NCI-H526 (cell line): ENCODE data around the gene EI24.

Source experiments
- DNase-seq, 2 experiments: peaks; one replicate each; lab custom pipeline; 2025; lab: John Stamatoyannopoulos, UW

The EI24 gene

DNA sequence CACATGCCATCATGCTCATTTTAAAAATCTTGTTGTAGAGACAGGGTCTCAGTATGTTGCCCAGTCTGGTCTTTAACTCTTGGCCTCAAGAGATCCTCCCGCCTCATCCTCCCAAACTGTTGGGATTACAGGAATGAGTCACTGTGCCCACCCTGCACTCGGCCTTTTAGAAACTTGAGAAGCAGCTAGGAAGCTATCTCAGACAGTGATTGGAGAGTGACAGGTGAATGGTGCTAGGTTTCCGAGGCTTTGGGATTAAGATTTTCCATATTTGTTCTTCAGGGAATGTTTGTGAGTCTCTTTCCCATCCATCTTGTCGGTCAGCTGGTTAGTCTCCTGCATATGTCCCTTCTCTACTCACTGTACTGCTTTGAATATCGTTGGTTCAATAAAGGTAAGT is 10.5 kb downstream of the EI24 start:
- DNase-seq: no peak

DNA sequence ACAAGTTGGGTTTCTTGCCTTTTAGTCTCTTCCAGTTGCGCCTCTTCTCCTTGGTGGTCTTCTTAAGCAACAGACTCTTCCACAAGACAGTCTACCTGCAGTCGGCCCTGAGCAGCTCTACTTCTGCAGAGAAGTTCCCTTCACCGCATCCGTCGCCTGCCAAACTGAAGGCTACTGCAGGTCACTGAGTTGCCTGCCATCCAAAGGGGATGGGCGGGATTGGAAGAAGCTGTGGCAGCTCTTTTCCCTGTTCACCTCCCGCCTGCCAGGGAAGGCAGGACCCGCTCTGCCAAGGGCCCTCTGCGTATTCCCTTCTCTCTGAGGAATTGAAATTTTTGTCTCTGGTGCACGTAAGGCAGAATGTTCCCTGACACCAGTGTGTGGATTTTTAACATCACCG is 14.2 kb downstream of the EI24 start:
- DNase-seq: no peak

DNA sequence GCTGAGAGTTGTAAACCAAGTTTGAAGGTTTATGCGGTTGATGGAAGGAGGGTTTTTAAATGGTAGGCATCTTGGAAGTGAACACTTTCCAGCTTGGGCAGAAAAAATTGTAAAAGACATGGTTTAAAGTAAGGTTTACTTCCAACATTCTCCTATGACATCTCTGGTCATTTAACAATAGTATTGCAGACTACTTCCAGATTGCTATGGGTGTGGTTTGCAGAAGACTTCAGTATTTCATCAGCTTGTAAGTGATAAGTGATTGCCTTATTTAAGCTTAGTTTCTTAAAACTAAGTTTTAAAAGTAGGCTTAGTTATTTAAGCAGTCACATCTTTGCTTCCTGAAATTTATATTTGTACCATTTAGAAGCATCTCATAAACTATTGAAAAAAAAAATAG is 16.2 kb downstream of the EI24 start:
- no peak for DNase-seq

GRCh38 chr11:125586623-125587022 is 17.3 kb downstream of the EI24 start:
- DNase-seq: no peak

DNA sequence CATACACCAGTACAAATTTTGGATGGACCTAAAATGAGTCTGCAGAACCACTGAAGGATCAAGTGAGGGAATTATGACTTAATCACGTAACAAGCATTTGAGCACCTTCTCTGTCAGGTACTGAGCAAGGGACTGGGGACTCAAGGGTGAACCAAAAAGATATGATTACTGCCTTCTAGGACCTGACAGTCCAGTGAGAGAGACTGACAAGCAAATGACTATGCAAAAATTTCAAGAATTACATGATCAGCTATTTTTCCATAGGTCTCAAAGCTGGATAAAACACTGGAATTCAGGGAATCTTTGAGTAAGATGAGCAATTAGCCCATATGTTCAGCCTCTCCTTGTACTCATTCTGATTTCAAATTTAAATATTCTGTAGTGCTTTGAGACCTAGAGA is 18.2 kb downstream of the EI24 start:
- DNase-seq: no peak

- no peak for DNase-seq
These were observed 19.2 kb downstream of the EI24 start for GRCh38 chr11:125588505-125588904.

DNA sequence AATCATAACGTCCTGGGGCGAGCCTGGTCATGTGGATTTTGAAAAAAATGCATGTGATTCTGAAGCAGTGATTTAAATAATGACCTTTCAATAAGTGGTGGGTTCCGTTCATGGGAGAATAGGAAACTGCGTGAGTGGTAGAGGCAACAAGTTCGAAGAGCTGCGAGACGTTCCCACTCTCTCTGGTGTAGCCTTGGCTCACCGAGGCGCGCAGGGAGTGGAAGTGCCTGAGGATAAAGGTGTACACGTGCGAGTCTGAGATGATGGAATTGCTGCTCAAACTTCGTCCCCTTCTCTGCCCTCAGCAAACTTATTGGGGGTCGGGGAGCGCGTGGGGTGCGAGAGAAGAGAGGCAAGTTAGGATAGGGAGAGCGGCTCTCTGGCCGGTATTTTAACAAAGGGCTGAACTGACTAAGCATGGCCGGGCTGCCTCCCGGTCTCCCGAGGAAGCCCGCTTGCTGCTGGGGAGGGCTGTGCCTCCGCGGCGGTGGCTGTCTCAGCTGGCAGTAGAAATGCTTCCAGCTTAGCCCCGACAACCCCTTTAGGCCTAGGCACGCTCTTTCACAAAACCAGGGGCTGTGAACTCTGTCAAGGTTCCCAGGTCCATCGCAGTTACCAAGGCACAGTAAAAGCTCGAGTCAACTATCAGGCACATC is 22.5 kb downstream of the EI24 start:
- peak in 1 of 2 experiments; percentile 85 for DNase-seq

DNA sequence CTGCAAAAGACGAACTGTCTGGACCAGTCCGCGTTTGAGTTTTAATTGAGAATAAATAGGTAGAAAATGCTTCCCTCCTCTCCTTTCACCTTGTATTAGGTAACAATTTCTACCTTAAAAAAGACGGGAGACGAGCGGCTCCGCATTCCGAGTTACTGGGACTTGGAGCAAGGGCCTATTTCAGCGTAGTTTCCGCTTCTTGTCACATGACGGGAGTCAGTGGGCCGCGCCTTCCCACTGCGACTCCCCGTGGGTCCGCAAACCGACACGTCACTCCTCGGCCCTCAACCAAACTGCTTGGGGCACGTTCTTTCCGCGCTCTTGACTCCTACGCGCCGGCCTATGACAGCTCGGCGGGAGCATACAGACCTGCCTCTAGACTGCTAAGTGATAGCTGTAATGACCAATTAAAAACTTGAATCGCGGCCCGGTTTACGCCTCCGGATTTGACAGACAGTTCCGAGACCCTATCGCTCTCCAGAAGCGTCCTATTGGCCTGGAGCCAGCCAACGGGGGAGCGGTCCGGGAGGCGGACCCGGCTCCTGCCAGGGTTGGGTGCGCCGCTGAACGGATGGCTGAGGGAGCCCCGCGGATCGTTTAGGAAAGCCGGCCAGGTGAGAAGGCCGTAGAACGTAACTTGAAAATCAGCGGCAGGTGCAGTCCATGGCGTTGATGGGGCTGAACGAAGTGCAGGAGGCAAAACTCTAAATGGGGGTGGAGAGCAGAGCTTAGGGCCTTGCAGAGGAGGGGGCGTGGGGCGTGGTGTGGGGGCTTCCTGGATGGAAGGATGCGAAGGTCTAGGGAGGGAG is 23.2 kb downstream of the EI24 start, which contains the start of gene STT3A:
Gene STT3A (plus strand): TSS at position 548 of the 809 bp plus-strand sequence. CDS start 3,064 bp downstream, outside the sequence.
- peak; percentile 100 for DNase-seq

DNA sequence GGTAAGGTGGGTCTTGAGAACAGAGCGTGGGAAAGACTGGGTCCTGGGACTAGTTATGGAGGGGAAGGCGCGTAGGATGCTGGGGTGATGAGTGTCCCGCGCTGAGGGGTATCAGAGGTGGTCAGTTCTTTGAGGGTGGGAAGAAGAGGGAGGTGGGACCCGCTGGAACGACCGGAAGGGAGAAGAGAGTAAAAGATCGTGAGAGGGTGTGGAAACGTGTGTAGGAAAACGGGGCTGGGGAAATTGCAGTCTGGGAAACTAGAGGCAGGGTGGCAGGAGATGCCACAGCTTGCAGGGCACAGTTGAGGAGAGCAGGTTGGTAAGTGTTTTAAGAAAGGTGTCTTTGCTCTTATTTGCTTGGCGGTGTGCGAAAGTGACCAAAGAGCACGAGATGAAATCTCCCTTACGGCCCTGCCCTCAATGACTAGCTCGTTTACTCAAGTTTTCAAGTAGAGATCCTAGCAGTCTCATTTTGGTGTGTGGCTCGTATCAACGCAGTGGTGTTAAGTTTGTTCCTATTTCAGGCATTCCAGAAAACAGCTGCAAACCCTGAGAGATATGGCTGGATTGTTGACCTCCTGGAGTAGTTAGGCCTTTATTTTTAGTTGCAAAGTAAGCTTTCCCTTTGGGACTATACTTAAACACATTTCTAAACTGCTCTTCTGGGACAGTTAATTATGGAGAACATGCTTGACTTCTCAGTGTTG is 24.0 kb downstream of the EI24 start:
- peak; percentile 85 to 88 for DNase-seq

- DNase-seq: no peak
These were observed 25.7 kb downstream of the EI24 start for GRCh38 chr11:125594958-125595357.

GRCh38 chr11:125600663-125601062 is 31.4 kb downstream of the EI24 start:
- DNase-seq: no peak

GRCh38 chr11:125603207-125603606 is 33.9 kb downstream of the EI24 start:
- no peak for DNase-seq

GRCh38 chr11:125605417-125605816 is 36.1 kb downstream of the EI24 start:
- DNase-seq: no peak

GRCh38 chr11:125609545-125609944 is 40.3 kb downstream of the EI24 start:
- DNase-seq: no peak

- DNase-seq: no peak
These were observed 49.1 kb downstream of the EI24 start for GRCh38 chr11:125618383-125618782.

DNA sequence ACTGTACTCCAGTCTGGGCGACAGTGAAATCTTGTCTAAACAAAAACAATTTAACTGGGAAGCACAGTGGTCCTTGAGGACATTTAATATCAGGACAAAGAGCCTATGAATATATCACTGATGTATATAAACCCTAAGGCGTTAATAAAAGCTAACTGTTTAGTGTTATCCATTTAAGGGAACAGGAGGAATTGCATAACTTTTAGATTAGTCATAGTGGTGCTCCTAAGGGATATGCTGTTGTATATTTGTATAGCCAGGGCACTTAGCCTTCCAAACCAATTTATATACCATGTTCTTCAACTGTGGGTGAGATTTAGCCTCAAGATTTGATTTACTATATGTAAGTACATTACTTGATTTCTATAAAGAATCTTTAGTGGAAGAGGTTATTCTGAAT is 52.7 kb downstream of the EI24 start:
- DNase-seq: no peak

- no peak for DNase-seq
These were observed 53.8 kb downstream of the EI24 start for GRCh38 chr11:125623064-125623463.

DNA sequence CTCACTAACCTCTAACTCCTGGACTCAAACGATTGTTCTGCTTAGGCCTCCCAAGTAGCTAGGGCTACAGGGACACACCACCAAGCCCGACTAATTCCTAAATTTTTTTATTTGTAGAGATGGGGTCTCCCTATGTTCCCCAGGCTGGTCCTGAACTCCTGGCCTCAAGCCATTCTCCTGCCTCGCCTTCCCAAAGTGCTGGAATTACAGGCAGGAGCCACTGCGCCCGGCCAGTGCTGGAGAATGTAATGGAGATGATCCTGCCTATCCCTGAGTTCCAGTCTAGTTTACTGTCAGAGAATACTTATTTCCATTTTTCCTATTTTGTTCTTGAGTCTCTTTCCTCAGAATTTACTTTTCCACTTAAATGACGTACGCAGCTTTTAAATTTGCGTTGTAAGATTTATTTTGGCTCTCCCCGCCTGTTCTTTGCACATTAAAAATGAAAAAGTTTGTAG is 55.5 kb downstream of the EI24 start, which contains the start of gene CHEK1:
Gene CHEK1 (plus strand): TSS at position 408 of the 458 bp plus-strand sequence. CDS start 1,606 bp downstream, outside the sequence.
- no peak for DNase-seq

DNA sequence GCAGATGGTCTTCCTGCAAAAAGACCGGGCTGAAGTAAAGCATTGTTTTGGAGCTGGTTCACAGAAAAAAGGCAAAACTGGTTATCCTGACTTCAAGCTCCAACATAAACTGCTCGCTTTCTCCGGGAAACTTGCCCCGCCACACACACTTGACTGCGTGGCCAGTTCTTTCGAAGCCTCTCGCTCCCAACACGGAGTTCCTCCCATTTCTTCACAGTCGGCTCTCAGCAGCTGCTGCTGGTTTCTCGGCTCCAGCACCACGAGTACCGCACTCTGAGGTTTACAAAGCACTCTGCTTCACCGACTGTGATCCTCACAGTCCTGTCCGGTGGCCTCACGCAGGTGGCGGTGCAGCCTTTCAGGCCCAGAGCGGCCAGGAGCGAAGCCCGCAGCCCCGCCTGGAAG is 56.0 kb downstream of the EI24 start:
- no peak for DNase-seq

GRCh38 chr11:125625630-125626287 is 56.5 kb downstream of the EI24 start:
- DNase-seq: peak; percentile 97 to 100

GRCh38 chr11:125626288-125626950 is 57.1 kb downstream of the EI24 start:
- peak; percentile 96 to 97 for DNase-seq
